ENCODE data around the gene MAP3K12.

- TF ChIP-seq EZH2phosphoT487 (IDR thresholded peaks at IDR 0.05) (no peak), CTCF (IDR thresholded peaks at IDR 0.05) (no peak), EZH2 (IDR thresholded peaks at IDR 0.05) (no peak)
Measured at GRCh38 chr12:53507603-53507885, 8.3 kb upstream of the MAP3K12 start.

All from neural progenitor cell (in vitro differentiated cells).